ENCODE measurements around the gene ADORA2B. TPM values are rescaled to one million over a fixed set of nuclear protein-coding genes. Genes with fewer than 3 reads are reported as not detected.
A peak's percentile ranks its signal among the peaks of the same experiment; 100 is the strongest.

The ADORA2B gene
- total and polyA plus RNA-seq, 2 of the 8 experiments (the other 6 are each of a cell fraction or from before 2014, with no cell fraction given) = 2.6 to 8.2 TPM

DNA sequence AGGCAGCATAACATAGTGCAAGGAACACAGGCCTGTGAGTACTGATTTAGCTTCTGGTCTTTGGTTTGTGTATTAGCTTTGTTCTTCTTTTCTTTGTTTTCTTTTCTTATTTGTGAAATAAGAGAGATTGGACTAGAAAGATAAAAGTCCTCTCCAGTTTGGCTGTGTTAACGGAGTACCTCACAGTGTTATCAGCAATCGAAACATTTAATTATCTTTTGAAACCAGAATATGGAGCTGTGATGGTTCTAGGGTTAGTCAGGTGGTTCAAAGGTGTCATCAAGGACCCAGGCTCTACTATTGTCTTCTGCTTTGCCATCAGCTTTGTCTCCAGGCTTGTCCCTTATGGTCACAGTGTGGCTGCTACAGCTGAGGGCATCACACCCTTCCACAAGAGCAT lies 25.6 kb downstream of the ADORA2B start:
- Histone ChIP-seq H2AFZ (ENCODE audit: low read length) (no peak overlapping the region), H2BK15ac (ENCODE audit: low read length) (no peak overlapping the region), H2BK5ac (ENCODE audit: low read depth, low read length) (0 out of 2 replicates have a peak overlapping the region, but pooled peaks have one; percentile 29), H2BK20ac (ENCODE audit: low read length) (no peak overlapping the region), H3K23ac (ENCODE audit: insufficient read length) (no peak overlapping the region), H3K14ac (ENCODE audit: insufficient read length) (no peak overlapping the region), H3K4me2 (ENCODE audit: insufficient read depth in 1 of 2, low read depth in 2 of 2, low read length in 2 of 2) (no peak overlapping the region), H2BK120ac (replicated peaks; ENCODE audit: low read depth, low read length) (no peak overlapping the region), H2BK12ac (ENCODE audit: low read depth, low read length) (no peak overlapping the region), H4K91ac (replicated peaks; ENCODE audit: insufficient read length, low read length) (peak overlapping the region; percentile 51), H4K20me1 (replicated peaks in 1 of 2; ENCODE audit: control insufficient read depth in 1 of 2, insufficient read depth in 2 of 2, low read length in 2 of 2) (no peaks in the 10 kb centered on the region), H3K79me2 (ENCODE audit: control insufficient read depth in 1 of 2, insufficient read depth in 2 of 2, low read length in 2 of 2) (no peaks in the 10 kb centered on the region), H3K23me2 (ENCODE audit: low read depth, low read length) (peaks cover 5% of the 10 kb centered on the region), H3K4me3 (ENCODE audit: extremely low read depth in 1 of 4, insufficient read depth in 2 of 4, low read depth in 3 of 4, low read length in 4 of 4) (no peak overlapping the region), H3K36me3 (ENCODE audit: control insufficient read depth in 2 of 4, insufficient read depth in 4 of 4, low read length in 3 of 4) (no peaks in the 10 kb centered on the region; a peak in 3 of 8 replicates), H4K8ac (ENCODE audit: extremely low read depth, insufficient read depth, low read length) (no peak overlapping the region), H4K5ac (ENCODE audit: insufficient read length, low read depth, low read length) (no peak overlapping the region), H3K9me3 (ENCODE audit: insufficient read depth in 2 of 2, low read depth in 1 of 2, low read length in 1 of 2) (no peaks in the 10 kb centered on the region), H3K27ac (ENCODE audit: low read depth, low read length) (no peak overlapping the region), H3K18ac (ENCODE audit: extremely low read depth, low read length) (no peak overlapping the region), H3K79me1 (ENCODE audit: low read depth, low read length) (0 out of 2 replicates have a peak, but pooled peaks cover 3% of the 10 kb centered on the region), H3K4ac (replicated peaks; ENCODE audit: insufficient read length, low read depth, low read length) (no peak overlapping the region), H3K27me3 (replicated peaks in 1 of 4; ENCODE audit: control insufficient read depth in 3 of 4, extremely low read depth in 1 of 4, insufficient read depth in 3 of 4, low read length in 3 of 4) (no peaks in the 10 kb centered on the region), H3K9ac (replicated peaks in 1 of 4; ENCODE audit: extremely low read depth in 1 of 4, low read depth in 3 of 4, low read length in 3 of 4) (no peak overlapping the region), H3K56ac (replicated peaks; ENCODE audit: insufficient read length, low read depth, low read length) (no peak overlapping the region), H2AK5ac (ENCODE audit: low read depth, low read length) (no peak overlapping the region), H3K4me1 (replicated peaks in 1 of 4; ENCODE audit: control insufficient read depth in 3 of 4, insufficient read depth in 4 of 4, low read length in 3 of 4) (peaks cover 8 to 27% (median 17%) of the 10 kb centered on the region in 4 experiments)
- DNase-seq (ENCODE audit: low read depth in 1 of 2, low spot score in 2 of 2) (no peak), FAIRE-seq (no peak)
- ChIA-PET POLR2A (ENCODE audit: partially characterized antibody) (interaction anchor here (1.2 to 3.0 kb wide), 4 partner anchors 11 to 410 kb away, joined by 4 to 11 read pairs (median 6); partner anchors contain the start of genes TTC19, UBB and ZSWIM7), CTCF (ENCODE audit: partially characterized antibody) (interaction anchor here (1.0 to 1.2 kb wide), 3 partner anchors 26 to 89 kb away, joined by 3 to 4 read pairs (median 3); no protein-coding TSS in a partner anchor)
- WGBS, 2 experiments (ENCODE audit: extremely low coverage in 1 of 2, insufficient coverage in 1 of 2, insufficient read length in 1 of 2, insufficient replicate concordance in 2 of 2, low coverage in 1 of 2, low lambda C conversion rate in 2 of 2, missing lambda C conversion rate in 1 of 2) = 84% methylated on average over 2 of the region's 2 CpGs; no CpG with 5 or more reads in 1 of the 2 experiments
- no peak for TF ChIP-seq SAP30 (IDR thresholded peaks at IDR 0.05; ENCODE audit: insufficient read depth, insufficient replicate concordance, low read length)
- no peak for TF ChIP-seq GTF2F1 (IDR thresholded peaks at IDR 0.05; ENCODE audit: borderline replicate concordance, low read depth, low read length)
- TF ChIP-seq KDM5A (IDR thresholded peaks at IDR 0.05; ENCODE audit: low read length) = no peak
- no peak for TF ChIP-seq RNF2 (IDR thresholded peaks at IDR 0.05; ENCODE audit: borderline replicate concordance, low read depth, low read length, missing control alignments, poor library complexity, severe bottlenecking)
- TF ChIP-seq SIX5 (IDR thresholded peaks at IDR 0.05; ENCODE audit: low read depth, low read length) = no peak
- no peak for TF ChIP-seq HDAC2 (IDR thresholded peaks at IDR 0.05; ENCODE audit: borderline replicate concordance in 1 of 2, low read depth in 2 of 2, low read length in 2 of 2)
- no peak for TF ChIP-seq BRCA1 (IDR thresholded peaks at IDR 0.05; ENCODE audit: low read depth, low read length)
- no peak for TF ChIP-seq PHF8 (conservative IDR thresholded peaks at IDR 0.05; ENCODE audit: low read depth, low read length)
- TF ChIP-seq POLR2A (IDR thresholded peaks at IDR 0.05; ENCODE audit: control extremely low read depth in 1 of 2, low read depth in 2 of 2, low read length in 2 of 2) = no peak
- TF ChIP-seq SIRT6 (IDR thresholded peaks at IDR 0.05; ENCODE audit: low read length) = no peak
- TF ChIP-seq SUZ12 (IDR thresholded peaks at IDR 0.05; ENCODE audit: low read length) = no peak
- TF ChIP-seq TCF12 (IDR thresholded peaks at IDR 0.05; ENCODE audit: low read depth, low read length) = no peak
- TF ChIP-seq ASH2L (IDR thresholded peaks at IDR 0.05; ENCODE audit: low read length) = no peak
- no peak for TF ChIP-seq NRF1 (IDR thresholded peaks at IDR 0.05; ENCODE audit: low read depth, low read length)
